ENCODE results near the gene ZNF791. TPM values are rescaled to one million over a fixed set of nuclear protein-coding genes. Genes with fewer than 3 reads are reported as not detected.

ZNF791 gene
- total and polyA plus RNA-seq, 2 of the 13 experiments (the other 11 are each of a cell fraction or from before 2014, with no cell fraction given), result 12.8 to 17.4 TPM

- H3K4me2 ChIP-seq (ENCODE audit: low read depth, low read length), result no peak overlapping the region
- no TSS peak for BruUV-seq (replicated peaks)
- POLR2A ChIA-PET, result interaction anchor here (0.9 to 1.2 kb wide), 3 partner anchors 10 to 66 kb away, joined by 3 to 7 read pairs (median 3); partner anchors contain the start of genes GET3, MAN2B1, WDR83 and ZNF490
- H3K36me3 ChIP-seq (replicated peaks in 1 of 2; ENCODE audit: control insufficient read depth in 1 of 2, insufficient read depth in 2 of 2, low read length in 2 of 2), result peaks cover 36 to 63% of the 10 kb centered on the region in 2 experiments
- no peak overlapping the region for H3K9ac ChIP-seq (ENCODE audit: insufficient read depth, low read depth, low read length)
- no peak overlapping the region for H2AFZ ChIP-seq (ENCODE audit: low read length)
- FAIRE-seq, result peak; percentile 83
- H4K20me1 ChIP-seq (ENCODE audit: insufficient read depth, low read length), result peaks cover 2% of the 10 kb centered on the region; the same call in 1 of the 2 replicates
- in situ Hi-C loops (cut with HindIII; ENCODE audit: extremely low pct_ligation_motif_present, low pct_unique_long_range_greater_than_20kb) (no loop called here), intact Hi-C loops (cut with micrococcal nuclease; ENCODE audit: unreplicated experiment) (no loop called here)
- CTCF ChIA-PET (ENCODE audit: low intra/inter-chr PET ratio, low total read pairs), result interaction anchor here (0.8 to 1.1 kb wide), 2 partner anchors 112 to 115 kb away, joined by 3 read pairs; partner anchors contain the start of gene JUNB
- ATAC-seq, result peak; percentile 79
- DNase-seq (ENCODE audit: low spot score), result peak; percentile 77
- no peak overlapping the region for H3K27ac ChIP-seq (ENCODE audit: extremely low read length, insufficient read depth, low read length)
- WGBS (ENCODE audit: low lambda C conversion rate), result 42% methylated on average over 2 of the region's 4 CpGs
- H3K79me2 ChIP-seq (ENCODE audit: insufficient read depth, low read length), result peaks cover 5% of the 10 kb centered on the region
- no peak overlapping the region for H3K4me3 ChIP-seq (replicated peaks in 1 of 3; ENCODE audit: insufficient read depth in 1 of 3, low read depth in 2 of 3, low read length in 3 of 3)
- H3K4me1 ChIP-seq (ENCODE audit: insufficient read depth, low read length), result peaks cover 16% of the 10 kb centered on the region
- no peaks in the 10 kb centered on the region for H3K9me3 ChIP-seq (ENCODE audit: low read length)
- H3K27me3 ChIP-seq (ENCODE audit: control insufficient read depth in 1 of 2, insufficient read depth in 2 of 2, low read length in 2 of 2), result no peaks in the 10 kb centered on the region; a peak in 1 of 5 replicates
- TF ChIP-seq RAD21 (CRISPR knock-in tag; IDR thresholded peaks at IDR 0.05), result peak; percentile 61; the same call in 1 of the 2 replicates
- TF ChIP-seq, protein P1, sequence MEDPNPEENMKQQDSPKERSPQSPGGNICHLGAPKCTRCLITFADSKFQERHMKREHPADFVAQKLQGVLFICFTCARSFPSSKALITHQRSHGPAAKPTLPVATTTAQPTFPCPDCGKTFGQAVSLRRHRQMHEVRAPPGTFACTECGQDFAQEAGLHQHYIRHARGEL (CRISPR knock-in tag; IDR thresholded peaks at IDR 0.05), result no peak
- TF ChIP-seq ZNF670 (CRISPR knock-in tag; IDR thresholded peaks at IDR 0.05; ENCODE audit: borderline replicate concordance), result no peak
- peak; percentile 47 for TF ChIP-seq STAG1 (CRISPR knock-in tag; IDR thresholded peaks at IDR 0.05)
- no peak for TF ChIP-seq CENPX (CRISPR knock-in tag; IDR thresholded peaks at IDR 0.05)
- TF ChIP-seq ZBTB39 (CRISPR knock-in tag; IDR thresholded peaks at IDR 0.05), result no peak
- TF ChIP-seq, protein P2, sequence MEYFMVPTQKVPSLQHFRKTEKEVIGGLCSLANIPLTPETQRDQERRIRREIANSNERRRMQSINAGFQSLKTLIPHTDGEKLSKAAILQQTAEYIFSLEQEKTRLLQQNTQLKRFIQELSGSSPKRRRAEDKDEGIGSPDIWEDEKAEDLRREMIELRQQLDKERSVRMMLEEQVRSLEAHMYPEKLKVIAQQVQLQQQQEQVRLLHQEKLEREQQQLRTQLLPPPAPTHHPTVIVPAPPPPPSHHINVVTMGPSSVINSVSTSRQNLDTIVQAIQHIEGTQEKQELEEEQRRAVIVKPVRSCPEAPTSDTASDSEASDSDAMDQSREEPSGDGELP (IDR thresholded peaks at IDR 0.05; ENCODE audit: borderline replicate concordance, low read depth), result peak; percentile 32; the same call in 1 of the 2 replicates
- TF ChIP-seq AHR (CRISPR knock-in tag; IDR thresholded peaks at IDR 0.05), result no peak
- 0 out of 2 replicates have a peak, but pooled peaks have one; percentile 34 for TF ChIP-seq ZNF556 (CRISPR knock-in tag; IDR thresholded peaks at IDR 0.05; ENCODE audit: borderline replicate concordance)
- TF ChIP-seq, protein P3, sequence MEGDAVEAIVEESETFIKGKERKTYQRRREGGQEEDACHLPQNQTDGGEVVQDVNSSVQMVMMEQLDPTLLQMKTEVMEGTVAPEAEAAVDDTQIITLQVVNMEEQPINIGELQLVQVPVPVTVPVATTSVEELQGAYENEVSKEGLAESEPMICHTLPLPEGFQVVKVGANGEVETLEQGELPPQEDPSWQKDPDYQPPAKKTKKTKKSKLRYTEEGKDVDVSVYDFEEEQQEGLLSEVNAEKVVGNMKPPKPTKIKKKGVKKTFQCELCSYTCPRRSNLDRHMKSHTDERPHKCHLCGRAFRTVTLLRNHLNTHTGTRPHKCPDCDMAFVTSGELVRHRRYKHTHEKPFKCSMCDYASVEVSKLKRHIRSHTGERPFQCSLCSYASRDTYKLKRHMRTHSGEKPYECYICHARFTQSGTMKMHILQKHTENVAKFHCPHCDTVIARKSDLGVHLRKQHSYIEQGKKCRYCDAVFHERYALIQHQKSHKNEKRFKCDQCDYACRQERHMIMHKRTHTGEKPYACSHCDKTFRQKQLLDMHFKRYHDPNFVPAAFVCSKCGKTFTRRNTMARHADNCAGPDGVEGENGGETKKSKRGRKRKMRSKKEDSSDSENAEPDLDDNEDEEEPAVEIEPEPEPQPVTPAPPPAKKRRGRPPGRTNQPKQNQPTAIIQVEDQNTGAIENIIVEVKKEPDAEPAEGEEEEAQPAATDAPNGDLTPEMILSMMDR (CRISPR knock-in tag; IDR thresholded peaks at IDR 0.05), result peak; percentile 87
- peak; percentile 51 for TF ChIP-seq KDM2A (CRISPR knock-in tag; IDR thresholded peaks at IDR 0.05; ENCODE audit: borderline replicate concordance, low read depth)
- peak; percentile 59 for TF ChIP-seq SMC3 (IDR thresholded peaks at IDR 0.05; ENCODE audit: low read length)
- TF ChIP-seq SAP130 (CRISPR knock-in tag; IDR thresholded peaks at IDR 0.05; ENCODE audit: low read depth), result peak; percentile 42; the same call in 1 of the 2 replicates
- no peak for TF ChIP-seq ZNF577 (CRISPR knock-in tag; IDR thresholded peaks at IDR 0.05; ENCODE audit: borderline replicate concordance, low read depth)
- peak; percentile 38; the same call in 1 of the 2 replicates for TF ChIP-seq ZNF687 (CRISPR knock-in tag; IDR thresholded peaks at IDR 0.05)
Measured at GRCh38 chr19:12676384-12676792, 65.7 kb downstream of the ZNF791 start.
